Duodenal mucosa (tissue), 2 donors: Measurements from ENCODE around the gene ZC3H8.
"Not testable (repeated sequence)": the region's sequence is repeated elsewhere in the genome, so short reads cannot be mapped to it uniquely, and the experiment has no call there.

Experiments used
- H3K27ac ChIP-seq: one replicate; pipeline ENCODE4 v1.7.0; 2013; ENCODE audit warnings: low read depth, low read length
- H3K27me3 ChIP-seq, 2 donors: one replicate each; pipeline ENCODE4 v1.7.0; 2013; ENCODE audit warnings: low read length in 2 of 2, control low read depth in 1 of 2; ENCODE audit not compliant: insufficient read depth in 2 of 2, control insufficient read depth in 1 of 2
- H3K36me3 ChIP-seq, 2 donors: one replicate each; pipeline ENCODE4 v1.7.0; 2013; ENCODE audit warnings: low read length in 2 of 2, control low read depth in 1 of 2; ENCODE audit not compliant: insufficient read depth in 2 of 2, control insufficient read depth in 1 of 2
- H3K4me1 ChIP-seq, 2 donors: one replicate each; pipeline ENCODE4 v1.7.0; 2013; ENCODE audit warnings: low read length in 2 of 2, control low read depth in 1 of 2; ENCODE audit not compliant: insufficient read depth in 2 of 2, control insufficient read depth in 1 of 2
- H3K4me3 ChIP-seq, 2 donors: one replicate each; pipeline ENCODE4 v1.7.0; 2013; ENCODE audit warnings: low read length in 2 of 2, low read depth in 1 of 2
- H3K9ac ChIP-seq, 2 donors: one replicate each; pipeline ENCODE4 v1.7.0; 2013; ENCODE audit warnings: low read length in 2 of 2, low read depth in 1 of 2
- H3K9me3 ChIP-seq, 2 donors: one replicate each; pipeline ENCODE4 v1.7.0; 2013; ENCODE audit warnings: low read length in 2 of 2, control low read depth in 1 of 2; ENCODE audit not compliant: control insufficient read depth in 1 of 2

The ZC3H8 gene

DNA sequence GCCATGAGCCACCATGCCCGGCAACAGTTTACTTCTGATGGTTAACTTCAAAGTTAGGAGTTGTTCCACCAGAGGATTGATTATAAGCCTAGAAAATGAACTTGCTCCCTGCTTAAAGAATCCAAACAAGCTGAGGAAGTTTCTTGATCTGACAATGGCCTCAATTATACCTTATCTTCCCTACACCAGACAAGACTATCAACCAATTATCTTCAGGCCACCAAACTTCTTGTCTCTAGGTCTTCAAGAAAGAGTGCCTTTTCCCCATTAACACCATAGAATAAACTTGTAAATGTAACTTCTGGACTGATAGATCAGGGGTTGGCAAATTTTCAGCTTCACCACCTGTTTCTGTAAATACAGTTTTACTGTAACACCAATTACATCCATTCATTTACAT is 15.0 kb downstream of the ZC3H8 start:
- peaks cover 0 to 2% of the 10 kb centered on the region in 2 donors for H3K36me3 ChIP-seq
- no peak overlapping the region for H3K9ac ChIP-seq
- no peaks in the 10 kb centered on the region for H3K4me1 ChIP-seq
- H3K27me3 ChIP-seq = no peaks in the 10 kb centered on the region
- no peak overlapping the region for H3K4me3 ChIP-seq
- H3K27ac ChIP-seq = no peak overlapping the region
- H3K9me3 ChIP-seq = no peaks in the 10 kb centered on the region

DNA sequence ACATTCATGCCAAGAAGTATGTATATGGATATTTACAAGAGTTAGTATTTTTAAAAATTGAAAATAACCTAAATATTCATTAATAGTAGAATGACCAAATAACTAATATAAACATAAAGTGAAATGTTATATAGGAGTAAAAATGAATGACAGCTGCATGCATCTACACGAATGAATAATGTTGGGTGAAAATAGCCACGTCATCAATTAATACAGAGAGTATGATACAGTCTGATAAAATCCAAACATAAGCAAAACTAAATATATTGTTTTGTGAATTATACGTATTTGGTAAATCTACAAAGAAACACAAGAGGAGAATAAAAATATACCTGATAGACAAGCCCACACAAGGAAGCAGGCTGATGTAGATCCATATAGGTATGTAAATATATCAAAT is 24.5 kb downstream of the ZC3H8 start:
- H3K9ac ChIP-seq = no peak overlapping the region
- H3K36me3 ChIP-seq = peaks cover 0 to 2% of the 10 kb centered on the region in 2 donors
- H3K4me3 ChIP-seq = no peak overlapping the region
- H3K27ac ChIP-seq = no peak overlapping the region
- no peaks in the 10 kb centered on the region for H3K4me1 ChIP-seq
- no peaks in the 10 kb centered on the region for H3K9me3 ChIP-seq
- H3K27me3 ChIP-seq = no peaks in the 10 kb centered on the region

DNA sequence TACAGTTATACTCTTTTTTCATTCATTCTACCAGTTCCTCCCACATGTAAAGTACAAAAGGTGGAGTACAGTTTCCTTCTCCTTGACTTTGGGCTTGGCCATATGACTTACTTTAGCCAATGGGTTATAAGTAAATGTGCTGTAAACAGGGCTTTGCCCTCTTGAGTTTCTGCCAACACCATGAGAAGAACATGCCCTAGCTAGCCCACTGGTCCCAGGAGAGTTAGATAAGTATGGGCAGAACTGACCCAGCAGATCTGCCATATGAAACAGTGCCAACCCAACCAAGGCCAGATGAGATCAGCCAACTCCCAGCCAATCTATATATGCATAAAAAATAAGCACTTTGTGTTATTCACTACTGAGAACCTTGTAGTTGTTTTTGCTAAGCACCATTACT is 25.5 kb downstream of the ZC3H8 start:
- no peak overlapping the region for H3K27ac ChIP-seq
- H3K9ac ChIP-seq = no peak overlapping the region
- no peaks in the 10 kb centered on the region for H3K9me3 ChIP-seq
- H3K4me1 ChIP-seq = no peaks in the 10 kb centered on the region
- no peaks in the 10 kb centered on the region for H3K27me3 ChIP-seq
- H3K4me3 ChIP-seq = no peak overlapping the region
- peaks cover 0 to 2% of the 10 kb centered on the region in 2 donors for H3K36me3 ChIP-seq

DNA sequence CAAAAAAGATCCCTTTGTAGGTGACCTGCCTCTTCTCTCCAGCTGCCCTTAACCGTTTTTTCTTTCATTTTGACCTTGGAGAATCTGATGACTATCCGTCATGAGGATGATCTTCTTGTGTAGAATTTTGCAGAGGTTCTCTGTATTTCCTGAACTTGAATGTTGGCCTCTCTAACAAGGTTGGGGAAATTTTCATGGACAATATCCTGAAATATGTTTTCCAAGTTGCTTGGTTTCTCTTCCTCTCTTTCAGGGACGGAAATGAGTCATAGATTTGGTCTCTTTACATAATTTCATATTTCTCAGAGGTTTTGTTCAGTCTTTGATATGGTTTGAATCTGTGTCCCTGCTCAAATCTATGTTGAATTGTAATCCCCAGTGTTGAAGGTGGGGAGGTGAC is 34.0 kb downstream of the ZC3H8 start:
- H3K27ac ChIP-seq = no peak overlapping the region
- H3K9ac ChIP-seq = no peak overlapping the region
- H3K9me3 ChIP-seq = peaks cover 3 to 12% of the 10 kb centered on the region in 2 donors
- H3K4me1 ChIP-seq = no peaks in the 10 kb centered on the region
- H3K36me3 ChIP-seq = peaks cover 8 to 9% of the 10 kb centered on the region in 2 donors
- no peak overlapping the region for H3K4me3 ChIP-seq
- no peaks in the 10 kb centered on the region for H3K27me3 ChIP-seq

DNA sequence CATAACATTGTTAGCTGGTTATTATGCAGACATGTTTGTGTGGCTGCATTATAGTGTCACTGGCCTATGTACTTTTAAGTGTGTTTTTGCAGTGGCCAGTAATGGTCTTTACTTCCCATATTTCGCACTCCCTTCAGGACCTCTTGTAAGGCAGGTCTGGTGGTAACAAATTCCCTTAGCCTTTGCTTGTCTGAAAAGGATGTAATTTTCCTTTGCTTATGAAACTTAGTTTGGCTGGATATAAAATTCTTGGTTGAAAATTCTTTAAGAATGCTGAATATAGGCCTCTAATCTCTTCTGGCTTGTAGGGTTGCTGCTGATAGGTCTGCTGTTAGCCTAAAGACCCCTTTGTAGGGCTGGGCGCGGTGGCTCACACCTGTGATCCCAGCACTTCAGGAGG is 34.7 kb downstream of the ZC3H8 start:
- no peak overlapping the region for H3K9ac ChIP-seq
- no peak overlapping the region for H3K4me3 ChIP-seq
- no peaks in the 10 kb centered on the region for H3K27me3 ChIP-seq
- no peaks in the 10 kb centered on the region for H3K4me1 ChIP-seq
- peaks cover 3 to 12% of the 10 kb centered on the region in 2 donors for H3K9me3 ChIP-seq
- H3K27ac ChIP-seq = no peak overlapping the region
- peaks cover 9 to 10% of the 10 kb centered on the region in 2 donors for H3K36me3 ChIP-seq

DNA sequence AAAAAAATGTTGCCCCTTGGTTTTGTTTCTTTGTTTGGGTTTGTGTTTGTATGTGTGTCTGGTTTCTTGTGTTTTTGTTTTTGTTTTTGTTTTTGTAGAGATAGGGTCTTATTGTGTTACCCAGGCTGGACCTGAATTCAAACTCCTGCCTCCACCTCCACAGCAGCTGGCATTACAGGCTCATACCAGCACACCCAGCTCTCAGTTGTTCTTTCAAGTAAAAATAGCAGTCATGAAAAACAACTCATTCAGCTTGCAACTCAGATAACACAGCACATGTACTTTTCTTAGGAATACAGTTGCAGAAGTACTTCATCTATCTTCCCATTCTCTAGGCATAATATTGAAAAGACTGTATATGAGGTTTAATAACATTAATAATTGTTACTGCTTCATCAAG is 37.0 kb downstream of the ZC3H8 start:
- H3K9me3 ChIP-seq = peaks cover 3 to 12% of the 10 kb centered on the region in 2 donors
- H3K9ac ChIP-seq = no peak overlapping the region
- H3K4me3 ChIP-seq = no peak overlapping the region
- no peak overlapping the region for H3K27ac ChIP-seq
- no peaks in the 10 kb centered on the region for H3K27me3 ChIP-seq
- H3K36me3 ChIP-seq = peaks cover 9 to 15% of the 10 kb centered on the region in 2 donors
- no peaks in the 10 kb centered on the region for H3K4me1 ChIP-seq

DNA sequence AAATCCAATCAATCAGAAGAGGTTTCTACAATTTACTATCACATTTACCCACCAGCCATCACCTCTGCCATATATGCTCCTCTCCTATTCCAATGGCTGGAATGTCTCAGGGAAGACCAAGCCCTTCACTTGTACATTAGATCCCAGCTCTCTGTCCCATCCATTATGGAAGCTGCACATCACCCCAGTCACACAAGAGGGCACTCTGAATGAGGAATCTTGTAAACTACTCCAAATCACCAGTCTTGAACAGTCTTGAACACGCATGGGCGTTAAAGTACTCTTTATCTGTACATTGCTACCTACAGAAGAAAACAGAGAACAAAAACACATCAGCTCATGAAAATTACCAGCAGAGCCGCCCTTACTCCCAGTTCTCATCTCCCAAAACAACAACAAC is 38.7 kb downstream of the ZC3H8 start:
- Histone ChIP-seq H3K27me3 (no peaks in the 10 kb centered on the region), H3K4me1 (no peaks in the 10 kb centered on the region), H3K9ac (no peak overlapping the region), H3K9me3 (peaks cover 3 to 6% of the 10 kb centered on the region in 2 donors), H3K4me3 (no peak overlapping the region), H3K27ac (no peak overlapping the region), H3K36me3 (peaks cover 4 to 14% of the 10 kb centered on the region in 2 donors)

DNA sequence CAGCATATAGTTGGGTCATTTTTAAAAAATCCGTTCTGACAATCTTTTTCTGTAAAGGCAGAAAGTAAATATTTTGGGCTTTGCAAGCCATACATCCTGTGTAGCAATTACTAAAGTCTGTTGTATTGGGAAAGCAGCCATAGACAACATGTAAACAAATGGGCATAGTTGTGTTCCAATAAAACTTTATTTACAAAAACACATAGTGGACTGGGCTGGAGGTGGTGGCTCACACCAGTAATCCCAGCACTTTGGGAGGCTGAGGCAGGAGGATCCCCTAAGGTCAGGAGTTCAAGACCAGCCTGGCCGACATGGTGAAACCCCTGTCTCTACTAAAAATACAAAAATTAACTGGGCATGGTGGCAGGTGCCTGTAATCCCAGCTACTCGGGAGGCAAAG is 46.9 kb downstream of the ZC3H8 start:
- H3K9me3 ChIP-seq = peaks cover 9 to 20% of the 10 kb centered on the region in 2 donors
- not testable (repeated sequence) for H3K4me1 ChIP-seq, H3K27ac ChIP-seq, H3K9ac ChIP-seq, H3K27me3 ChIP-seq, H3K36me3 ChIP-seq, H3K4me3 ChIP-seq

DNA sequence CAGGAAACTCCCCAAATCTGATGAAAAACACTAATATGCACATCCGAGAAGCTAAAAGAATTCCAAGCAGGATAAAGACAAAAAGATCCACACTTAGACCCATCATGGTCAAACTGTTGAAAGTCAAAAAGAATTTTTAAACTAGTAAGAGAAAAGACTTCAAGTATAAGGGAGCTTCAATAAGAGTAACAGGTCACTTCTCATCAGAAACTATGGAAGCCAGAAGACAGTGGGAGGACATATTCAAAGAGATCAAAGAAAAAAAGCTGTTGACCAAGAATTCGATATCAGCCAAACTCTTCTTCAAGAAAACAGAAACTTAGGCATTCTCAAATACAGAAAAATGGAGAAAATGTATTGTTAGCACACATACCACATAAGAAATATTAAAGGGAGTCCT is 50.4 kb downstream of the ZC3H8 start:
- peaks cover 9 to 25% of the 10 kb centered on the region in 2 donors for H3K9me3 ChIP-seq
- H3K27me3 ChIP-seq = no peaks in the 10 kb centered on the region
- H3K9ac ChIP-seq = no peak overlapping the region
- H3K36me3 ChIP-seq = no peaks in the 10 kb centered on the region
- no peak overlapping the region for H3K27ac ChIP-seq
- H3K4me1 ChIP-seq = no peaks in the 10 kb centered on the region
- H3K4me3 ChIP-seq = no peak overlapping the region

DNA sequence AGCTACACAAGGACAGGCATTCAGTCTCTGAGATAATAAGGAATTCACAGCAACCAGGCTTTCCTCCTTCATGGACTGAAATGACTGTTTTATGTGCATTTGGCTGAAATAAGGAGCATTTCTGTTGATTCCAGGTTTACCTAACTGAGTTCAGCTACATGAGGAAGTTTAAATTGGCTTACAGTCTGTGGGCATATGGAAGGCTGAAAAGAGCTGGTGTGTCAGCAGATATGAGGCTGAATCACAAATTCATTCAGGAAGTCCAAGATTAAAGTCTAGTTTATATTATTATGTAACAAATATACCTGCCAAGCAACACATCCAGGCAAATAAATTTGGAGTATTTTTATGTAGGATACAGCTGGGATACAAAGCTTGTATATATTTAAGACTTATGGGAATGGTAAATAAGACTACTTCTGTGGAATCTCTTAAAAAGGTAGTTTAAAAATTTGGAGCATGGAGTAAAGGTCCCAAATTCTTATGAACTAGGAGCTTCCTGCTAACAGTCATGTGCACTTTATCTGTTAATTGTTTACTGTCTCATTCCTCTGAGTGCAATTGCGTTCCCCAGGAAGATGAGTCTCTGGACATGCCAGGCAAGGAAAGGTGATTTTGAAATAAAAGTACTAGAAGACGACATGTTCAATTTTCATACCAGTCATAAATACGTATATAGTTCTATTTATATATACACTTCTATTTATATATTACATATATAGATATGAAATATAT is 53.0 kb downstream of the ZC3H8 start:
- Histone ChIP-seq H3K36me3 (no peaks in the 10 kb centered on the region), H3K27me3 (no peaks in the 10 kb centered on the region), H3K27ac (no peak overlapping the region), H3K4me1 (no peaks in the 10 kb centered on the region), H3K9ac (no peak overlapping the region), H3K9me3 (peaks cover 9 to 25% of the 10 kb centered on the region in 2 donors), H3K4me3 (no peak overlapping the region)
